Measurements from ENCODE around the gene CDK2.

The CDK2 gene

DNA sequence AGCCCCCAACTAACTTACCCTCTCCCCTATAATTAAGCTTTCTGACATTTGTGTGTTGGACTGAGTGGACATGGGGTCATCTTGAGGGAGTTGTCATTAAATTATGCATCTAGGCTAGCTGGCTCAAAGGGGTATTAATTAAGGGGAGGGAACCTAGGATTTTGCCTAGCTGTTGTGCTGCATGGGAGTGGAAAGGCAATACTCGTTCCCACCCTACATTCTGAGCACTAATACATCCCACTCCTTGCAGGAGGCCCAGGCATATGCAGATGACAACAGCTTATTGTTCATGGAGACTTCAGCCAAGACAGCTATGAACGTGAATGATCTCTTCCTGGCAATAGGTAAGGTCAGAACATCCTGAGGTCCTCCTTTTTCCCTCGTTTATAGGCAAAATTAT is 24.5 kb downstream of the CDK2 start:
- CTCF ChIA-PET, result interaction anchor here (0.8 to 3.2 kb wide), 7 partner anchors 15 to 253 kb away, joined by 3 to 16 read pairs (median 3); partner anchors contain the start of gene RAB5B
- TF ChIP-seq, protein P1, sequence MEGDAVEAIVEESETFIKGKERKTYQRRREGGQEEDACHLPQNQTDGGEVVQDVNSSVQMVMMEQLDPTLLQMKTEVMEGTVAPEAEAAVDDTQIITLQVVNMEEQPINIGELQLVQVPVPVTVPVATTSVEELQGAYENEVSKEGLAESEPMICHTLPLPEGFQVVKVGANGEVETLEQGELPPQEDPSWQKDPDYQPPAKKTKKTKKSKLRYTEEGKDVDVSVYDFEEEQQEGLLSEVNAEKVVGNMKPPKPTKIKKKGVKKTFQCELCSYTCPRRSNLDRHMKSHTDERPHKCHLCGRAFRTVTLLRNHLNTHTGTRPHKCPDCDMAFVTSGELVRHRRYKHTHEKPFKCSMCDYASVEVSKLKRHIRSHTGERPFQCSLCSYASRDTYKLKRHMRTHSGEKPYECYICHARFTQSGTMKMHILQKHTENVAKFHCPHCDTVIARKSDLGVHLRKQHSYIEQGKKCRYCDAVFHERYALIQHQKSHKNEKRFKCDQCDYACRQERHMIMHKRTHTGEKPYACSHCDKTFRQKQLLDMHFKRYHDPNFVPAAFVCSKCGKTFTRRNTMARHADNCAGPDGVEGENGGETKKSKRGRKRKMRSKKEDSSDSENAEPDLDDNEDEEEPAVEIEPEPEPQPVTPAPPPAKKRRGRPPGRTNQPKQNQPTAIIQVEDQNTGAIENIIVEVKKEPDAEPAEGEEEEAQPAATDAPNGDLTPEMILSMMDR (IDR thresholded peaks at IDR 0.05; ENCODE audit: insufficient read depth, low read length, missing control alignments), result no peak

DNA sequence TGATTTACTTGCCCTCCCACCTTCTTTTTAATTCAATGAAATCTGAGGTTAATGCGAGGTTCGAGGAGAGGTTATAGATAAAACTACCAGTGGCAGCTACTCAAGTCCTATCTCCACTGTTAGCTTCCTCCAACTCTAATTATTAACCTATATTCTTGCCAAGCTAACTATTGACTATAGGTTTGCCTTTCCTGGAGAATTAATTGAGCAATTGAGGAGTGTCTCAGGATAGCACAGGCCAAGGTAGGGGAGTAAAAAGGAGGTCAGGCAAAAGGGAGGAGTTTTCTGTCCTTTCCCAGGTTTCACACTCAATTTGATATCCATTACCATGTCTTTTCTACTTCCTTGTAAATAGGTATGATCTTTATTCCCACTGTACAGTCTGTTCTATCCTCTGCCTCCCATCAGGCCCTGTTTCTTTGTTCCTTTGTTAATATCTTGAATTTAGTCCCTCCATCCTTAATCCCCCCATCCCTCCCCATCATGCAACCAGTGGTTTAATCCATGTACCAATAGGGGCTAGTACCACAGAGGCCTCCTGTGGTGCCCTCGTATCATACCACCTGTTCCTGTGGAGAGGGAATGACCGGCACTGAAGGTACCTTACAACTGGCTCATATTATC is 26.7 kb downstream of the CDK2 start:
- ChIA-PET POLR2A (no interaction called here), CTCF (interaction anchor here (0.6 to 8.6 kb wide), 9 partner anchors 11 to 255 kb away, joined by 3 to 213 read pairs (median 7); partner anchors contain the start of genes RAB5B and SMARCC2)
- no peak for DNase-seq (ENCODE audit: low read depth, low spot score)
- no peak overlapping the region for H3K4me3 ChIP-seq (ENCODE audit: low read depth, low read length)
- TF ChIP-seq, protein P1 (IDR thresholded peaks at IDR 0.05; ENCODE audit: insufficient read depth, low read length, missing control alignments), result no peak

More for the DNA sequence above, 24.5 kb downstream of the CDK2 start:
- DNase-seq (ENCODE audit: low read depth, low spot score), result no peak
- no peak overlapping the region for H3K4me3 ChIP-seq (ENCODE audit: low read depth, low read length)
- POLR2A ChIA-PET, result interaction anchor here (1.1 kb wide), 1 partner anchor 17 kb away, joined by 4 read pairs; the partner anchor contains the start of gene RAB5B

DNA sequence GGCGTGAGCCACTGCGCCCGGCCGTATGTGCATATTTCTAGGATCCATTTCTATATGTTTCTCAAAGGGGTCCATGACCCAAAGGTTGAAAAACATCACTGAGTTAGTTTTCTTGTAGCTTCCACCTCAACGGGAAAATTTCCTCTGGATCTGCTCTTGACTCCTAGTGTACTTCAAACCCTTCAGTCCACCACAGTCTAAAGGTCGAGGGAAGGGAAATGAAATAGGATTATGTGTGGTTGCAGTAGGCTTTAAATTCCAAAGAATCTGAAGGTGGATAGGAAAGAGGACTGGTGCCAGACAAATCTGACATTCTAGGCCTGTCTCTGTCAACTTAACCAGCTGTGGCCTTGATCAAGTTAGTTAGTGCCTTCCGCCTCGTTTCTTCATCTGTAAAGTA is 28.7 kb downstream of the CDK2 start:
- ChIA-PET CTCF (interaction anchor here (0.6 to 8.6 kb wide), 30 partner anchors 8 to 256 kb away, joined by 3 to 213 read pairs (median 5); partner anchors contain the start of genes DGKA, IKZF4, RAB5B and SMARCC2), POLR2A (interaction anchor here (2.0 kb wide), 1 partner anchor 21 kb away, joined by 10 read pairs; the partner anchor contains the start of gene RAB5B)
- H3K4me3 ChIP-seq (ENCODE audit: low read depth, low read length), result no peak overlapping the region
- no peak for DNase-seq (ENCODE audit: low read depth, low spot score)
- TF ChIP-seq, protein P1 (IDR thresholded peaks at IDR 0.05; ENCODE audit: insufficient read depth, low read length, missing control alignments), result no peak

DNA sequence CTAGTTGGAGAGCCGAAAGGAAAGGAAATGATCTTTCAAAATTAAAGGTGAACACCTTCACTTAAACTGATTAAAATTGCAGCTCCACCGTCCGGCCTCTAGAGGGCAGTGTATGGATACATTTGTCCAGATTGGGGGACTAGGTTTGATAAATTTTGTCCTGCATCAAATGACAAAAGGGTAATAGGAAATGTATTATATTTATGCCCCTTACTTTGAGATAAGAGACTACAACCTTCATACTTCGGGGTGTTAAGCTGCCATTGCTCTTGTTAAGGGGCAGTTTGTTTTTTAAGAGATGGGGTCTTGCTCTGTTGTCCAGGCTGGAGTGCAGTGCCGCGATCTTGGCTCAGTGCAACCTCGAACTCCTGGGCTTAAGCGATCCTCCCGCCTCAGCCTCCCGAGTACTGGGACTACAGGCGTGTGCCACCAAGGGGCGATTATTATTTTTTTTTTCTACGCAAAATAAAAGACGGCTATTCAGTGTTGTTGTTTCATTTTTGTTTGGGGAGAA is 29.6 kb downstream of the CDK2 start:
- POLR2A ChIA-PET, result interaction anchor here (0.6 to 2.0 kb wide), 4 partner anchors 13 to 161 kb away, joined by 3 to 10 read pairs (median 4); partner anchors contain the start of gene RAB5B
- TF ChIP-seq, protein P1 (IDR thresholded peaks at IDR 0.05; ENCODE audit: insufficient read depth, low read length, missing control alignments), result peak; percentile 66
- no peak for DNase-seq (ENCODE audit: low read depth, low spot score)
- CTCF ChIA-PET, result interaction anchor here (0.6 to 8.6 kb wide), 41 partner anchors 12 to 267 kb away, joined by 3 to 213 read pairs (median 5); partner anchors contain the start of genes DGKA, ERBB3, IKZF4 and RAB5B
- peak overlapping the region; percentile 93 for H3K4me3 ChIP-seq (ENCODE audit: low read depth, low read length)

DNA sequence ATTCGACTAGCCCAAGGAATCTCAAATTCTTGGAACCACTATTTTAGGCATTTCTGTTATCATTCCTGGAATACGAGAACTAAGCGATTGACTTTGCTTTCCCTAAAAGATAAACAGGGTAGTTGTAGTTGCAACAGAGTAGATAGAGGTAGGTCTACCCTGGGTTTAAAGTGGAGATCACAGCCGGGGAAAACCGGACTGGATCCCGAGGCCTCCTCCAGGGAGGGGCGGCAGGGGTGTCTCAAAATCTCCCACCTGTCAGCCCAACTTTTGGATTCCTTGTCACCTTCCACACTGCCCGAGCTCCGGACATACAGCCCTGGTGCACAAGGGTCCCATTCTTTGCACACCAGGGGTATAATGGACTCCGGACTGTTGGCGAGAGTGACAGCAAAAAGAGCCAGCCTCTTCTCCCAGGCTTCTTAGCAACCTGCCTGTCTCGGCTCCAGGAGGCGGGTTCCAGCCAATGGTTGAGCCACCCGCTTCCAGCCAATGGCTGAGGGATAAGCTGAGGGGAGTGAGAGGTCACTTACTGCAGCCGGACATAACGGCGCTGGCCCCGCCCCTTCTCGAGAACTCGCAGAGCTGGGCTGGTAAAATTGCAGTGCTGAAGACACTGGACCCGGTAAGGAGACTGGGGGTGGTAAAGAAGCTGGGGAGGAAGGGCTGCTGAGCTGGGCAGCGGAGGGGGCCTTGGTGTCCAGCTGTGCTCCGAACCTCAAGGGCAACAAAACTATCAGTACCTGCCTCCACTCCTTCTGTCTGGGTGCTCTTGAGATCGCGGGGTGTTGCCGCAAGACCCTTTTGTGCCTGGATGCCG is 30.3 kb downstream of the CDK2 start, which contains the start of gene SUOX:
Gene SUOX, plus strand, starts transcription at position 562 of the 820 bp plus-strand sequence. CDS start 4,946 bp downstream, outside the sequence.
- peak within 1 kb of the TSS; percentile 93 for H3K4me3 ChIP-seq (ENCODE audit: low read depth, low read length)
- TF ChIP-seq, protein P1 (IDR thresholded peaks at IDR 0.05; ENCODE audit: insufficient read depth, low read length, missing control alignments), result no peak
- ChIA-PET POLR2A (interaction anchor here (0.7 to 3.6 kb wide), 9 partner anchors 9 to 179 kb away, joined by 3 to 18 read pairs (median 5); partner anchors contain the start of genes ORMDL2, PA2G4, RAB5B and SARNP), CTCF (interaction anchor here (0.8 to 8.6 kb wide), 34 partner anchors 11 to 268 kb away, joined by 3 to 213 read pairs (median 5); partner anchors contain the start of genes DGKA, ERBB3, IKZF4 and RAB5B)
- DNase-seq (ENCODE audit: low read depth, low spot score), result peak; percentile 85

Measured in AG04449 (cell line).